OCI-LY3 (cell line): ENCODE measurements around the gene SULT2B1.

Experiments used
- H2AFZ ChIP-seq: fragments of 200-600, 300-600 bp; shearing (Covaris generic); 2 replicates; pipeline ENCODE4 v1.6.0; 2014; ENCODE audit warnings: antibody characterized with exemption, low read depth, low read length
- H3K27ac ChIP-seq: fragments of 200-600, 300-600 bp; sonication (generic); 2 replicates; pipeline ENCODE4 v1.5.1; 2014; ENCODE audit warnings: mild to moderate bottlenecking, low read length, moderate library complexity, mixed read lengths
- H3K27me3 ChIP-seq: fragments of 200-600, 300-600 bp; sonication (generic); 2 replicates; pipeline ENCODE4 v1.6.1; 2014; ENCODE audit warnings: low read depth, low read length, mixed read lengths
- H3K36me3 ChIP-seq: fragments of 200-600, 300-600 bp; sonication (generic); replicated peaks from 2 replicates; pipeline ENCODE3; 2014; ENCODE audit warnings: low read depth, low read length, mixed read lengths
- H3K4me1 ChIP-seq: fragments of 300-600, 200-600 bp; sonication (generic); 2 replicates; pipeline ENCODE4 v1.6.1; 2014; ENCODE audit warnings: low read length, mixed read lengths
- H3K4me2 ChIP-seq: fragments of 200-600, 300-600 bp; sonication (generic); 2 replicates; pipeline ENCODE4 v1.6.1; 2014; ENCODE audit warnings: low read length, mixed read lengths
- H3K4me3 ChIP-seq: fragments of 300-600, 200-600 bp; sonication (generic); 2 replicates; pipeline ENCODE4 v1.5.1; 2014; ENCODE audit warnings: antibody characterized with exemption, mild to moderate bottlenecking, low read length, moderate library complexity
- H3K79me2 ChIP-seq: fragments of 300-600, 200-600 bp; shearing (Covaris generic); 2 replicates; pipeline ENCODE4 v1.6.1; 2014; ENCODE audit warnings: mild to moderate bottlenecking, low read length, mixed read lengths
- H3K9ac ChIP-seq: fragments of 300-600, 200-600 bp; shearing (Covaris generic); 2 replicates; pipeline ENCODE4 v1.6.0; 2014; ENCODE audit warnings: mild to moderate bottlenecking, low read length, moderate library complexity
- H3K9me3 ChIP-seq: fragments of 200-600, 300-600 bp; shearing (Covaris generic); 2 replicates; pipeline ENCODE4 v1.6.1; 2014; ENCODE audit warnings: low read length, mixed read lengths; ENCODE audit not compliant: insufficient read depth
- H4K20me1 ChIP-seq: fragments of 200-600, 300-600 bp; sonication (generic); 2 replicates; pipeline ENCODE4 v1.6.1; 2016; ENCODE audit warnings: low read length, mixed read lengths; ENCODE audit not compliant: insufficient read depth
- EZH2phosphoT487 ChIP-seq: fragments of 200-600 bp; shearing (Covaris generic); IDR thresholded peaks from 2 replicates; pipeline ENCODE4 v1.6.1; 2018; ENCODE audit warnings: antibody characterized with exemption, mixed run types, low read depth
- TF ChIP-seq, protein P1 (sequence below): fragments of 200-600, 300-600 bp; sonication (generic); IDR thresholded peaks from 2 replicates; pipeline ENCODE4 v1.5.1; 2014; ENCODE audit warnings: antibody characterized with exemption, low read length, low read depth

SULT2B1 gene

DNA sequence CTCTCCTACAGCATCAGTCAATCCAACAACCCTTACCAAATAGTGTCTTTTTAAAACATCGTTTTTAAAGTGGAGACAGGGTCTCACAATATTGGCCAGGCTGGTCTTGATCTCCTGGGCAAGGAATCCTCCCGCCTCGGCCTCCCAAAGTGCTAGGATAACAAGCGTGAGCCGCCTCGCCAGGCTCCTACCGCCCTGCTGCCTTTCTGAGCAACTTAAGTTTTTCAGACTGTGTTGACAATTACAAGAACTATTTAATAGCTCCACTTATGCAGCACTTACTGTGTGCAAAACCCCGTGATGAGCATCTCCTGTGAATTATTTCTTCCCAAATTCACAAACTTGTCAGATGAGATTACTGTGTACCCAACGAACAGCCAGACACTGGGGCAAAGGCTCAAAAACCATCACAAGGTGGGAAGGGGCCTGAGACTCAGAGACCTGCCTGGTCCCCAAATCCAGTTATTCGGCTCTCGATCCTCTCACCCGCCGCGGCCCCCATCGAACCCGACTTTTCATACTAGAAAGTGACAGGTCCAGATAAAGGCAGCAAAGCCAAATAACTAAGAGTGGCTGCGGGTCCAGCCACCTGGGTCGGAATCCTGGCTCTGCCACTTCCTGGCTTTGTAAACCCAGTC lies 66.4 kb downstream of the SULT2B1 start:
- Histone ChIP-seq H3K4me3 (peak overlapping the region; percentile 96), H3K4me2 (peak overlapping the region; percentile 98), H2AFZ (no peak overlapping the region), H3K79me2 (peaks cover 48% of the 10 kb centered on the region), H3K9me3 (no peaks in the 10 kb centered on the region), H3K27me3 (no peaks in the 10 kb centered on the region), H3K4me1 (peaks cover 34% of the 10 kb centered on the region), H3K36me3 (peaks cover 39% of the 10 kb centered on the region), H4K20me1 (peaks cover 46% of the 10 kb centered on the region), H3K27ac (peak overlapping the region; percentile 62), H3K9ac (peak overlapping the region; percentile 99)
- TF ChIP-seq, protein P1, sequence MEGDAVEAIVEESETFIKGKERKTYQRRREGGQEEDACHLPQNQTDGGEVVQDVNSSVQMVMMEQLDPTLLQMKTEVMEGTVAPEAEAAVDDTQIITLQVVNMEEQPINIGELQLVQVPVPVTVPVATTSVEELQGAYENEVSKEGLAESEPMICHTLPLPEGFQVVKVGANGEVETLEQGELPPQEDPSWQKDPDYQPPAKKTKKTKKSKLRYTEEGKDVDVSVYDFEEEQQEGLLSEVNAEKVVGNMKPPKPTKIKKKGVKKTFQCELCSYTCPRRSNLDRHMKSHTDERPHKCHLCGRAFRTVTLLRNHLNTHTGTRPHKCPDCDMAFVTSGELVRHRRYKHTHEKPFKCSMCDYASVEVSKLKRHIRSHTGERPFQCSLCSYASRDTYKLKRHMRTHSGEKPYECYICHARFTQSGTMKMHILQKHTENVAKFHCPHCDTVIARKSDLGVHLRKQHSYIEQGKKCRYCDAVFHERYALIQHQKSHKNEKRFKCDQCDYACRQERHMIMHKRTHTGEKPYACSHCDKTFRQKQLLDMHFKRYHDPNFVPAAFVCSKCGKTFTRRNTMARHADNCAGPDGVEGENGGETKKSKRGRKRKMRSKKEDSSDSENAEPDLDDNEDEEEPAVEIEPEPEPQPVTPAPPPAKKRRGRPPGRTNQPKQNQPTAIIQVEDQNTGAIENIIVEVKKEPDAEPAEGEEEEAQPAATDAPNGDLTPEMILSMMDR: no peak
- TF ChIP-seq EZH2phosphoT487: no peak

DNA sequence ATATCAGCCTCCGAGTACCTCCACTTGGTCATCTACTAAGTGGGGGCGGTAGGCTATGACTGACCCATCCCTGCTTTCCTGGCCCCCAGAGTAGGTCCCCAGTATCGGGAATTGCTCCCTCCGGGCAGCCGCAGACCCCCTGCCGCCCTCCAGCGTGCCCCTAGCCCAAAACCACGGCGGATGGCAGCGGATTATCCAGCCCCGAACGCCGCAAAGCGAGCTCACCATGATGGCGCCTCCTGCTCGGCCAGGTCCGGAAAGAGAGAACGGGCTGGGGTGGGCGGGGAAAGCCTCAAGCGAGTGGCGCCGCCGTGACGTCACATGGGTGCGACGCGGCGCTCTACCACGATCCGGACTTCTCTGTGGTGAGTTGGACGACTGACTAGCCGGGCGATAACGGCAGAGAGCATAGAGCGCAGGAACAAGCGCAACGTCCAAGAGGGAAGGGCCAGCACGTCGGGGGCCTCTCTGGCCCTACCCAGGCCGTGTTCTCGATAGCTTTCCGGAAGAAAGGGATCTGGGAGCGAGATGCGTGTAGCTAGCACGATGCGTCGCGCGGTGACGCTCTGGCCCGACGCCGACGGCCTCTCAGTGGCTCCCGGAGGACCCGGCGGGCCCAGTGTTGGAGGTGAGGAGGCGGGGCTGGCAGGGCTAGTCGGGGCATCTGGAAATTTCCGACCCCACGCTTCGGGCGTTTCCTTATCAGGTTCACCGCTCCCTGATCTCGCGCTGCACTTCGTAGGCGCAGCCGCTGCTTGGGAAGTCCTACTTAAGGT lies 67.1 kb downstream of the SULT2B1 start, which contains the start of the genes RPL18 and SPHK2:
Gene RPL18, minus strand, starts transcription at position 263 of the 776 bp plus-strand sequence. Its CDS starts 35 bp downstream, at position 228.
Gene SPHK2, plus strand, starts transcription at position 591 of the 776 bp plus-strand sequence. CDS start 1,009 bp downstream, outside the sequence.
- Histone ChIP-seq H2AFZ (peak within 1 kb of the TSS; percentile 59; the same call in 1 of the 2 replicates), H3K79me2 (peaks cover 52% of the 10 kb centered on the region)
- TF ChIP-seq, protein P1: no peak
- no peak for TF ChIP-seq EZH2phosphoT487

DNA sequence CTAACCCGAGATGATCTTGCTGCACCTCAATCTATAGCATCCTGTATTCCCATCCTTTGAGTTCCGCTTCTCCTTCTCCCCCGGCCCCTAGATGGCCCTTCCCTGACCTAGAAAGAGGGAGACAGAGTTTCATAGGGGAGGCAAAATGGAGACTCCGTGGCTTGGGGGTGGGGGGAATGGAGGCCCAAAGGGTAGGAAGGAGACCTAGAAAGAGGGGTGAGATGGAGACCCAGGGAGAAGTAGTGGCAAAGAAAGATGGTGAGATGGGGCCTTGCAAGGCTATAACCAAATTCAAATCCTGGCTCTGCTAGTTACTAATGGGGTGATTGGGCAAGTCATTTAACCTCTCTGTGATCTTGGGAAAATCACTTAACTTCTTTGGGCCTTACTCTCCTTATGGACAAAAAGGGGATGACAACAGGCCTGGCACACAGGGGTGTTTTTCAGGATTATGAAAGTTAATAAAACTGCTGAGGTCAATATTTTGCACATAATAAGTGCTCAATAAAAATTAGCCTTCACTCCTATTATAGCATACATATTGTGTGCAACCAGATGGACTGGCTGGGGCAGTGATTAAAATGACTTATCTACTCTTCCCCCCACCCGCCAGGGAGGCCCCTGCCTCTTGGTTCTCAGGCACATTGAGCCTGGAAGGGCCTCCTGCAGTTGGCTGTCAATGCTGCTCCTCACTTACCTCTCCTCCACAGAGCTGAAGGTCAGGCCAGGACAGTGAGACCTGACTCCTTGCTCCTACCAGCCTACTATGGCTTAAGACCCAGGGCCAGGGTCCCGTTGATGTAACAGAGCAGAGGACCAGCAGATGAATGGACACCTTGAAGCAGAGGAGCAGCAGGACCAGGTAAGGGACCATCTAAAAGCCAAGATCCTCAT lies 68.0 kb downstream of the SULT2B1 start:
- peak overlapping the region; percentile 59; the same call in 1 of the 2 replicates for H2AFZ ChIP-seq
- H3K36me3 ChIP-seq: peaks cover 37% of the 10 kb centered on the region
- peaks cover 37% of the 10 kb centered on the region for H4K20me1 ChIP-seq

More for the DNA sequence above, 67.1 kb downstream of the SULT2B1 start, which contains the start of the genes RPL18 and SPHK2:
- peaks cover 39% of the 10 kb centered on the region for H3K36me3 ChIP-seq
- H4K20me1 ChIP-seq: peaks cover 45% of the 10 kb centered on the region
- H3K9ac ChIP-seq: peak within 1 kb of the TSS; percentile 99
- peak within 1 kb of the TSS; percentile 96 for H3K4me3 ChIP-seq
- peaks cover 39% of the 10 kb centered on the region for H3K4me1 ChIP-seq
- no peaks in the 10 kb centered on the region for H3K27me3 ChIP-seq
- H3K27ac ChIP-seq: peak within 1 kb of the TSS; percentile 74
- no peaks in the 10 kb centered on the region for H3K9me3 ChIP-seq
- H3K4me2 ChIP-seq: peak within 1 kb of the TSS; percentile 98

More for the DNA sequence above, 68.0 kb downstream of the SULT2B1 start:
- Histone ChIP-seq H3K27me3 (no peaks in the 10 kb centered on the region), H3K27ac (peak overlapping the region; percentile 74), H3K4me3 (peak overlapping the region; percentile 96), H3K4me1 (peaks cover 41% of the 10 kb centered on the region), H3K9me3 (no peaks in the 10 kb centered on the region), H3K4me2 (peak overlapping the region; percentile 86), H3K79me2 (peaks cover 60% of the 10 kb centered on the region), H3K9ac (peak overlapping the region; percentile 97)
- TF ChIP-seq, protein P1: no peak
- TF ChIP-seq EZH2phosphoT487: no peak
